Measurements from ENCODE around the gene SNX24.
"Not testable (repeated sequence)": the region's sequence is repeated elsewhere in the genome, so short reads cannot be mapped to it uniquely, and the experiment has no call there.

Gene SNX24

GRCh38 chr5:122871661-122872060, 26.2 kb downstream of the SNX24 start:
- peak; percentile 16 for DNase-seq (ENCODE audit: low spot score)

- DNase-seq (ENCODE audit: low spot score): no peak
These were observed 28.9 kb downstream of the SNX24 start for GRCh38 chr5:122874179-122874875.

GRCh38 chr5:122877518-122877917, 32.1 kb downstream of the SNX24 start:
- no peak for DNase-seq (ENCODE audit: low spot score)

DNA sequence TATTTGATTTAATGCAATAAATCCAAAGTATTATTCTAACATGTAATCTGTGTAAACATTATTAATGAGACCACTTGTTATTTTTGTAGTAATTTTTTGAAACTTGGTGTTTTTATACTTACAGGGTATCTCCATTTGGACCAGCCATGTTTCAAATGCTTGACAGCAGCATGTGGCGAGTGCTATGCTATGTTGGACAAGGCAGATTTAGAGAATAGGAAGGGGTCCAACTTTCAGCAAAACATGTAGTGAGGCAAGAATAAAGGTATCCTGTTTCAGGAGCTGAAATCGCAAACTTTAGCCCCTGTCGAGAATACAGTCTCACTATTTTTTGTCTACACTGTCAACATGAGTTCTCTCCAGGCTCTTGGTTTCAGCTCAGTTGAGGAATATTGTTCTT, 33.7 kb downstream of the SNX24 start:
- DNase-seq (ENCODE audit: low spot score): no peak

DNA sequence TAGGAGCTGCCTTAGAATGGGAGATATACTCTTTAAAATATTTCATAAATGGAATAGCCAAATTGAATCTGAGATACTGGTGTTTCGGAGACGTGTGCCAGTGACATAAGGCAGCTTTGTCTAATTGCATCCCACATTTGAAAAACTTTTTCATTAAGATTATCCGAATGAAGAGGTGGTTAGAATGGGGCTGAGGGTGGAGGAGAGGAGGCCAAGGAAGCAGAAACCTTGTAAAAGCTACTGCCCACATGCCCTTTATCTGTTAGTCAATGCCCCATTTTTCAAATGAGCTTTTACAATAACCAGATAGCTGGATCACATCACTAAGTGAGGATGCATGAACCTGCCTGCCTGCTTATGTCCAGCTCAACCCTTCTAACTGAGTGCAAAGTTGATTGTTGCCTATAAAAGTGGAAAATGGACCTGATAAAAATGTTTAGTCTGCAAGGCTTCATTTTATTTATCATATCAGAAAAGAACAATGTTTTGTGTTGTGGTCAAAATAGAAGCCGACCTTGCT, 34.8 kb downstream of the SNX24 start:
- no peak for DNase-seq (ENCODE audit: low spot score)

DNA sequence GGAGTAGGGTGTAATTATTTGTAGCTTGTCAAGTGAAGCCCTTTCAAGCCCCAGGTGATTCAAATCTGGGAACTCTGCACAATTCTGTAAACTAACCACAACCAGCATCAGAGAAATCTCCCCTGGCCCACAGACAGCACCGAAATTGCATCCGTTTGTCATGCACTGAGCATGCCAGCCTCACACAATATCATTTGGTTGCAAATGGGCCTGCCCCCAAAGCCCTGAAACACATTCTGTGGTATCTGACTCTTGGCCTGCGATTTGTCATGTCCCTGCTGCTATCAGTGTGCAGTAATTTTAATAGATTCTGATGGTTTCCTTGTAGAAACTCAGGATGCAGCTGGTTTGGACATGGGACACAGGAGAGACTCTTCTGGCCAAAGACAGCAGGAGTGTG, 35.3 kb downstream of the SNX24 start:
- no peak for DNase-seq (ENCODE audit: low spot score)

- no peak for DNase-seq (ENCODE audit: low spot score)
These were observed 37.4 kb downstream of the SNX24 start for GRCh38 chr5:122882831-122883230.

- no peak for DNase-seq (ENCODE audit: low spot score)
These were observed 39.7 kb downstream of the SNX24 start for GRCh38 chr5:122885045-122885517.

GRCh38 chr5:122885891-122886290, 40.5 kb downstream of the SNX24 start:
- no peak for DNase-seq (ENCODE audit: low spot score)

DNA sequence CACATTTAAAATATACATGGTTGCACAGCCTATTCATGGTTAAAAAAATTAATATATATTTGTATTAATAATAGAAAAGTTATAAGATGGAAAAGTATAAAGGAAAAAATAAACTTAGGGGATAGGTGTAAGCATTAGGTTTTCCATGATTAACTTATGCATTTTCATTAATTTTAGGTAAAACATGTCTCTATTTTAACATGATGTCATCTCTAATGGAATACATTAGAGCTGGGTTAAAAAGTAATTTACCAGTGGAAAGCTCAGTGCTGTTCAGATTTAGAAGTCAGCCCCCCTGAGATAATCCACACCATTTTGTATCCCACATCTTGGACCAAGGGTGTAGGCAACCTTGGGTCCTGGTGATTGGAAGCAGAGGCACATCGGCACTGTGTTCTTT, 49.7 kb downstream of the SNX24 start:
- DNase-seq (ENCODE audit: low spot score): no peak

DNA sequence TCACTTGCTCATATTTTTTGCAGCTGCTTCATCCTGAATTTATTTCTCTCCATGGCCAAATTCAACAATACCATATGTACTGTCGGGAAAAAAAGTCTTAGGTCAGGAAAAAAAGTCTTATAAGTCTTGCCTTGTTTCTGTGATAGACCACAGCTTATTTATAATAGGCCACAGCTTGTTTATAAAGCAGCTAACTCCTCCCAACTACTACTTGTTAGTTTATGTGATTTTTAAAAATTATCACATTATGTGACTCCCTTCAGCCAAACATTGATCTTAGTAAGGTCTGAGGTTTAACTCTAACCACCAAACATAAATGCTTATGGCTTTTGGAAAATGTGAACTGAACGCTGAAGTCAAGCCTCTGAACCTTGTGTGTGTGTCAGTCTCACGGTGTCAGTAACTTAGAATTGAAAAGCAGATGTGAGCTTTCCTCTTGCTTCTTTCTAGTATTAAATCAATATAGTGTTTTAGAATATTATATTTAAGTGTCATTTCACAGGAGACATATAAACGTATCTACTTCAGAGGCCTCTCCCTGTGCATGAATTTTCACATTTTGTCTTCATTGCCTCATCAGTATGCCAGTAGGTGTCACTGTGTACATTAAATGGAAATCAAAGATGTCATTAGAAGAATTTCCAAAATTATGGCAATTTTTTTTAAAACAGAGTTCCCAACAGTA, 51.3 kb downstream of the SNX24 start:
- DNase-seq (ENCODE audit: low spot score): peak; percentile 7

- DNase-seq (ENCODE audit: low spot score): no peak
These were observed 51.8 kb downstream of the SNX24 start for GRCh38 chr5:122897283-122897602.

GRCh38 chr5:122901346-122901745, 55.9 kb downstream of the SNX24 start:
- no peak for DNase-seq (ENCODE audit: low spot score)

DNA sequence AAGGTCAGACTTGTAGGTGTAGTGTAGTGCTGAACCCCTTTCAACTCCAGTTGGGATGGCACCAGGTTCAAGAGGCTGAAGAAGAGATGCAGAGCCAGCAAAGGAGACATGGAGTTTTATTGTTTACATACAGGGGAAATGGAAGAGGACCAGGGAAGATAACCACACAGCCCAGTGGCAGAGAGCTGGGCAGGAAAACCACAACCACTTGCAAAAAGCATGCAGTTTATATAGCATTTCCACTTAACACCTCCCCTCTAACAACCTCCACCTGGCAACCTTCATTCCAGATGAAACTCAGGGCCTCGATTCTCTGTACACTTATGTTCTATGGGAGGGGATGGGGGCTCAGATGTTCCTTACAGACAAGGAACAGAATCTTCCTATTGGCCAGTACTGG, 56.9 kb downstream of the SNX24 start:
- DNase-seq (ENCODE audit: low spot score): no peak

- DNase-seq (ENCODE audit: low spot score): no peak
These were observed 61.4 kb downstream of the SNX24 start for GRCh38 chr5:122906768-122907167.

- DNase-seq (ENCODE audit: low spot score): no peak
These were observed 61.9 kb downstream of the SNX24 start for GRCh38 chr5:122907276-122907675.

GRCh38 chr5:122908108-122908507, 62.7 kb downstream of the SNX24 start:
- no peak for DNase-seq (ENCODE audit: low spot score)

- no peak for DNase-seq (ENCODE audit: low spot score)
These were observed 63.2 kb downstream of the SNX24 start for GRCh38 chr5:122908662-122909061.

DNA sequence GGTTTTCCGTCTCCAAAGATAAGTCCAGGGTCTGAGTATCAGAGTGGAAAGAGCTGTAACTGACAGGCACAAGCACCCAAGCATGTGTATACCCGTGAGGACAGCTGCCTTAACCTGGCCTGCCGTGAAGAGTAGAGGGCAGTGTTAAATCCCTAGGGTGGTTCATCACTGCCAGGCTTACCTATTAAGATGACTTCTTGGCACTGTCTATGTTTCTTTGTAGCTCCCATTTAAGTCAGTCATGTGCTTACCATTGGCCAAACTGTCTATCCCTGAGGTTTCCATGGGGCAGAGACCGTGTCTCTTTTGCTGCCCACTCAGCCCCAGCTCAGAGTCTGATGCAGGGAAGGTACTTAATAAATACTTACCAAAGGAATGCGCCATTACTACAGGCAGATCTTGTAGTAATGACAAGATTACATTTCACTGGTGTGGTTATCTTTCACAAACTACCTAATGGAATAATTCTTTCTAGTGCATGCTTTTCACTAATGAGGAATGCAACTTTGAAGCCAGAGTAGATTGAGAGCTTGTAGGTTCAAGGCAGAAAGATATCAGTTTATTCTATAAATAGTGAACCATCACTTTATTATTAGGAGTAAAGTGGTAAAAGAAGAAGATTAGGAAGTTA, 64.2 kb downstream of the SNX24 start:
- DNase-seq (ENCODE audit: low spot score): no peak

DNA sequence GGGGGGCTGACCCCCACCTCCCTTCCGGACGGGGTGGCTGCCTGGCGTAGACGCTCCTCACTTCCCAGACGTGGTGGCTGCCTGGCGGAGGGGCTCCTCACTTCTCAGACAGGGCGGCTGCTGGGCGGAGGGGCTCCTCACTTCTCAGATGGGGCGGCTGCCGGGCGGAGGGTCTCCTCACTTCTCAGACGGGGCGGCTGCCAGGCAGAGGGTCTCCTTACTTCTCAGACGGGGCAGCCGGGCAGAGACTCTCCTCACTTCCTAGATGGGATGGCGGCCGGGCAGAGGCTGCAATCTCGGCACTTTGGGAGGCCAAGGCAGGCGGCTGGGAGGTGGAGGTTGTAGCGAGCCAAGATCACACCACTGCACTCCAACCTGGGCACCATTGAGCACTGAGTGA, 68.0 kb downstream of the SNX24 start:
- not testable (repeated sequence) for DNase-seq (ENCODE audit: low spot score)

DNA sequence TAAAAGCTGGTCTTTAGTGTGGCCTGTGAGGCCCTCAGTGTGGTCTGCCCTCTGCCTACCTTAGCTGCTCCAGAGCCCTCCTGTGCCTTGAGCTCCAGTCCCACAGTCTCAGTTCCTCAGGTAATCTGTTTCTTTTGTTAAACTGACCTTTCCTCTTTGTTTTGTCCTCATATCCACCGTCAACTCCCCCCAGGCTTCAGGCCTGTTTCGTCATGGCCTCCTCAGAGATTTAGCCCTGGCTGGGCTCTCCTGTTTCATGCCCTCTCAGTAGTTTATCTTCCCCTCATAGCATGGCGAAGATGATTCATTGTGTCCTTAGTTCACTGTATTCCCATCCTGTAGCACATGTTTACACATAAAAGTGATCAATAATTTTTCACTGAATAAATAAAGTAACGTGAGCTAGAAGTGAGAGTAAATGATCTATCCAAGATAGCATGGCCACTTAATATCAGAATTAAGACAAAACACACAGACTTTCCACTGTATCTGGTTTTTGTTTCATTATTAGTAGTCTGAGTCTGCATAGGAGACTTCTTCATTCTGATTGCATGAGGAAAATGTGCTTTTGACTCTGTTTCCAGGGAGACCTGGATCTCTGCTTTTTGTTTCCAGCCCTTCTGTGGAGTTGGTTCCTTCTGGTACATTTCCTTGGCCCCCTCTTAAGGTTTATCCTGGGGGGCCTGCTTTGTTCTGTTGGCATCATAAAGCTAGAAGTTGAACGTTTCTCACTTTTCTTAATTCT, 70.5 kb downstream of the SNX24 start:
- no peak for DNase-seq (ENCODE audit: low spot score)

DNA sequence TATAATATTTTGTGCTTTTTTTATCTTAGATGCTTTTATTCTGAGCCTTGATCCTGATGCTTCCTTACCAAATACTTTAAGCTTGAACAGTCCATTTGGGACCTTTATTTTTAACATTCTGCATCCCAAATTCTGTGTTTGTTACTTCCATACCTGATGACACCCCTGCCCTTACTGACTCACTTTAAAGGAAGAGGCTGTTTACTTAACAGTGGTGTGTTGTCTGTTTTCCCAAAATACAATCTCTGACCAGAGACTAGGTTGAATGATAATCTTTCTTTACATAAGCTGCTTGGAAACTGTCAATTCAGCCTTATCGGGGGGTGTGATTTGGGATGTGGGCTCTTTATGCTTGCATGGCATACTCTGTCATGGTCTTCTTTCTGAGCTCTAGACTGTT, 71.1 kb downstream of the SNX24 start:
- no peak for DNase-seq (ENCODE audit: low spot score)

GRCh38 chr5:122919969-122920368, 74.6 kb downstream of the SNX24 start:
- no peak for DNase-seq (ENCODE audit: low spot score)

Data from kidney capillary endothelial cell (primary cell).